Keratinocyte (primary cell): ENCODE data around the gene SLC6A7.
"Not testable (repeated sequence)": the region's sequence is repeated elsewhere in the genome, so short reads cannot be mapped to it uniquely, and the experiment has no call there.

Experiments
- EZH2 ChIP-seq: IDR thresholded peaks from one replicate; pipeline ENCODE4 v1.6.1; 2012; ENCODE audit warnings: inconsistent platforms, mild to moderate bottlenecking, low read length, moderate library complexity
- TF ChIP-seq, protein P1 (sequence below), 3 experiments: IDR thresholded peaks in 1 of 3; conservative IDR thresholded peaks in 1 of 3; optimal IDR thresholded peaks in 1 of 3; 2 replicates in 2 of 3; 3 replicates in 1 of 3; pipeline versions ENCODE3 to v1.5.1; 2011; ENCODE audit warnings: low read length in 3 of 3, mild to moderate bottlenecking in 3 of 3, moderate library complexity in 2 of 3, control low read depth in 1 of 3, inconsistent platforms in 1 of 3; ENCODE audit not compliant: insufficient read depth in 2 of 3; ENCODE audit errors: extremely low read depth in 1 of 3

DNA sequence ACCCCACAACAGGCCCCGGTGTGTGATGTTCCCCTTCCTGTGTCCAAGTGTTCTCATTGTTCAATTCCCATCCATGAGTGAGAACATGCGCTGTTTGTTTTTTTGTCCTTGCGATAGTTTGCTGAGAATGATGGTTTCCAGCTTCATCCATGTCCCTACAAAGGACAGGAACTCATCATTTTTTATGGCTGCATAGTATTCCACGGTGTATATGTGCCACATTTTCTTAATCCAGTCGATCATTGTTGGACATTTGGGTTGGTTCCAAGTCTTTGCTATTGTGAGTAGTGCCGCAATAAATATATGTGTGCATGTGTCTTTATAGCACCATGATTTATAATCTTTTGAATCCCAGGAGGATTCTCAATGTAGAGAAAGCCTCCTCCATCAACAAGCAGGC lies 58.6 kb downstream of the SLC6A7 start:
- TF ChIP-seq, protein P1, sequence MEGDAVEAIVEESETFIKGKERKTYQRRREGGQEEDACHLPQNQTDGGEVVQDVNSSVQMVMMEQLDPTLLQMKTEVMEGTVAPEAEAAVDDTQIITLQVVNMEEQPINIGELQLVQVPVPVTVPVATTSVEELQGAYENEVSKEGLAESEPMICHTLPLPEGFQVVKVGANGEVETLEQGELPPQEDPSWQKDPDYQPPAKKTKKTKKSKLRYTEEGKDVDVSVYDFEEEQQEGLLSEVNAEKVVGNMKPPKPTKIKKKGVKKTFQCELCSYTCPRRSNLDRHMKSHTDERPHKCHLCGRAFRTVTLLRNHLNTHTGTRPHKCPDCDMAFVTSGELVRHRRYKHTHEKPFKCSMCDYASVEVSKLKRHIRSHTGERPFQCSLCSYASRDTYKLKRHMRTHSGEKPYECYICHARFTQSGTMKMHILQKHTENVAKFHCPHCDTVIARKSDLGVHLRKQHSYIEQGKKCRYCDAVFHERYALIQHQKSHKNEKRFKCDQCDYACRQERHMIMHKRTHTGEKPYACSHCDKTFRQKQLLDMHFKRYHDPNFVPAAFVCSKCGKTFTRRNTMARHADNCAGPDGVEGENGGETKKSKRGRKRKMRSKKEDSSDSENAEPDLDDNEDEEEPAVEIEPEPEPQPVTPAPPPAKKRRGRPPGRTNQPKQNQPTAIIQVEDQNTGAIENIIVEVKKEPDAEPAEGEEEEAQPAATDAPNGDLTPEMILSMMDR (optimal IDR thresholded peaks at IDR 0.05 in 1 of 3, IDR thresholded peaks at IDR 0.05 in 1 of 3, conservative IDR thresholded peaks at IDR 0.05 in 1 of 3; ENCODE audit: extremely low read depth in 1 of 3, insufficient read depth in 2 of 3, low read length in 3 of 3): not testable (repeated sequence)
- not testable (repeated sequence) for TF ChIP-seq EZH2
